HG03469 (cell line): Measurements from ENCODE around the gene STEAP1B.
"Not testable (repeated sequence)": the region's sequence is repeated elsewhere in the genome, so short reads cannot be mapped to it uniquely, and the experiment has no call there.

Experiments
- ATAC-seq: cut with Tn5 transposase; IDR thresholded peaks from one replicate; pipeline ENCODE4 v1.9.1; 2021; ENCODE audit warnings: mild to moderate bottlenecking, moderate library complexity, moderate number of reproducible peaks; ENCODE audit not compliant: unreplicated experiment

Gene STEAP1B

GRCh38 chr7:22499044-22499443, 944 bp downstream of the STEAP1B start:
- no peak for ATAC-seq

GRCh38 chr7:22496912-22497311, 3.1 kb downstream of the STEAP1B start:
- not testable (repeated sequence) for ATAC-seq

- not testable (repeated sequence) for ATAC-seq
These were observed 3.6 kb downstream of the STEAP1B start for GRCh38 chr7:22496296-22496888.

GRCh38 chr7:22493160-22493925, 6.6 kb downstream of the STEAP1B start:
- ATAC-seq: not testable (repeated sequence)

- no peak for ATAC-seq
These were observed 11.1 kb downstream of the STEAP1B start for GRCh38 chr7:22488643-22489462.

GRCh38 chr7:22487978-22488642, 11.9 kb downstream of the STEAP1B start:
- ATAC-seq: no peak

- ATAC-seq: no peak
These were observed 13.4 kb downstream of the STEAP1B start for GRCh38 chr7:22486597-22486996.

GRCh38 chr7:22485189-22485588, 14.8 kb downstream of the STEAP1B start:
- ATAC-seq: no peak

GRCh38 chr7:22482503-22482902, 17.5 kb downstream of the STEAP1B start:
- no peak for ATAC-seq

- ATAC-seq: peak; percentile 79
These were observed 18.3 kb downstream of the STEAP1B start for GRCh38 chr7:22481726-22482125.

GRCh38 chr7:22480523-22481075, 19.4 kb downstream of the STEAP1B start:
- no peak for ATAC-seq

GRCh38 chr7:22477876-22478450, 22.0 kb downstream of the STEAP1B start:
- no peak for ATAC-seq

GRCh38 chr7:22477262-22477661, 22.7 kb downstream of the STEAP1B start:
- ATAC-seq: no peak

- ATAC-seq: no peak
These were observed 23.2 kb downstream of the STEAP1B start for GRCh38 chr7:22476824-22477223.

- no peak for ATAC-seq
These were observed 25.3 kb downstream of the STEAP1B start for GRCh38 chr7:22474645-22475044.

GRCh38 chr7:22470981-22471380, 29.0 kb downstream of the STEAP1B start:
- no peak for ATAC-seq

- ATAC-seq: no peak
These were observed 30.4 kb downstream of the STEAP1B start for GRCh38 chr7:22469371-22470143.

- ATAC-seq: no peak
These were observed 31.4 kb downstream of the STEAP1B start for GRCh38 chr7:22468609-22469008.

GRCh38 chr7:22464299-22464698, 35.7 kb downstream of the STEAP1B start:
- no peak for ATAC-seq
